Activated naive CD8-positive, alpha-beta T cell treated with anti-CD3 and anti-CD28 coated beads, Interleukin-2, amount 50 U/mL, for 16 hours (primary cell): Measurements from ENCODE around the gene C16orf46.

ENCODE experiments used
- DNase-seq: peaks from one replicate; pipeline ENCODE4 v3.0.0-alpha.2; 2020; ENCODE audit warnings: low read depth, low spot score

C16orf46 gene

DNA sequence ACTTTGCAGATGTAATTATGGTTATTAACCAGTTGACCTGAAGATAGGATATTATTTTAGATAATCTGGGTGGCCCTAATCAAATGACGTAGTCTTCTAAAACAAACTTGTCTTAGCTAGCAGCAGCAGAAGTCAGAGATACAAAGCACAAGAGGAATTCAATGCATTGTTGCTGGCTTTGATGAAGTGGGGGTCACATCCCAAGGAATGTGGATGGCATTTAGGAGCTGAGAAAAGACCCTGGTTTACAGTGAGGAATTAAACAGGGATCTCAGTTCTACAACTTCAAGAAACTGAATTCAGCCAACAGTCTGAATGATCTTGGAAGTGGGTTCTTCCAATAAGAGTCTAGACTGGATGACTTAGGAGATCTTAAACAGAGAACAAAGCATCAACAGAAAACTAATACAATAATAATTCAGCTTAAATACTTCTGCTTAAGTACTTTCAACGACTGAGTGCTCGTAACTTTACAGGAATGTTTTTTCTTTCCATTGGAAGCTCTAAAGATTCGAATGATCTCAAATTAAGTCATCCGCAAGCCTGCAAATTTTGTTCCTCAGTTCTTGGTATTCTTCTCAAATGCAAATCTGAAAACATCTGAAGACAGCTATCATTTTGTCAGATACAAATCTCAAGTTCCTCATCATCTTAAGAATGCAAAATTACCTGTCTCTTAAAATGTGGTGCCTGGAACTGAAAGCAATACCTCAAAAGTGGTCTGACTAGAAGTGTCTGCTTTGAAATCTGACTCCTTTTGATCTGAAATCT is 3.3 kb downstream of the C16orf46 start:
- no peak for DNase-seq

DNA sequence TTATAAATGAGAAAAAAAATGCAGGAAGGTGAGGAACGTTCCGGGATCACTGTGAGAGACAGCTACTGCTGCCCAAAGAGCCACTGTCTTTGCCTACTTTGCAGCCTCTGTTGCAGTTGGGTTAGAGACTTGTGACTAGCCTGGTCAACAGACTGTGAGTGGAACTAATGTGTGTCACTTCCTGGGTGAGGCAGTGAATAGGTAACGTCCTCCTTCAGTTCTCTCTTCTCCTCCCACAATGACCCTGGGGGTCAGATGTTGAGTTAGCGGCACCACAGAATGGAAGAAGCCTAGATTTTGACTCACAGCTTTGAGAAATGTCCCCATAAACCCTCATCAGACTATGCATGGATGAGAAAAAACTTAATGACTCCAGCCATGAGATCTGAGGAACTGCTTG is 5.2 kb downstream of the C16orf46 start:
- DNase-seq, result no peak

DNA sequence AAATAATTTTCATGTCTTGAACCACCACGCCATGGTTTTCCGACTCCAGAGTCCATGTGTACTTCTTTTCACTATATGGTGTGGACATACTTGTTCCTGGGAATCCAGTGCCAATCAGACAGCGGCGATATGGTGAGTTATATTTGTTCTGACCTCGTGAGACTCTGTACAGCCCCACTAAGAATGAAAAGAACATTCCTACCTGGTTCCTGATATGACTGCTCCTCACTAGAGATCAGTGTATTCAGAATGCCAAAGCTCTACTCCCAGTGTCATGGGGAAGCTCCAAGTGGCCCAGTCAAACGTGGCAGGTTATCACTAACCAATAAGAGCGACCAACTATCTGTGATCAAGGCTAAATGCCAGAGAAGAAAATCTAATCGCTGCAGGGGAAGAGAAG is 6.1 kb downstream of the C16orf46 start:
- no peak for DNase-seq

DNA sequence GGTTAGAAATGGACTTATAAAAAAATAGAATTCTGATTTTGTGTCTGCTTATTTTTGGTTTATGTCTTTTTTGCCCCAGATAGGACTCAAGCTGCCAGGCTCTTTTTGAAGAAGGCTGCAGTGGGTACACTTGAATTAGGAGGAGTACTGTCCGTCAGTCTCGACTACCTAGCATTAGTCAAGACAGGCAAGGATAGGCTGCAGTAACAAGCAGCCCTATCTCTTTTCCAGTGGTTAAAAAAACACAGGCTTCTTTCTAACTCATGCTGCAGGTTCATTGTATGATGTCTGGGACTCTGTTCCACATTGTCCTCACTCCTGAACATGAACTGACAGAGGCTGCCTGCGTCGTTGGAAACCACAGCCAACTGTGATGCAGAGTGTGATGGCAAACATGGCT is 8.0 kb downstream of the C16orf46 start:
- no peak for DNase-seq

DNA sequence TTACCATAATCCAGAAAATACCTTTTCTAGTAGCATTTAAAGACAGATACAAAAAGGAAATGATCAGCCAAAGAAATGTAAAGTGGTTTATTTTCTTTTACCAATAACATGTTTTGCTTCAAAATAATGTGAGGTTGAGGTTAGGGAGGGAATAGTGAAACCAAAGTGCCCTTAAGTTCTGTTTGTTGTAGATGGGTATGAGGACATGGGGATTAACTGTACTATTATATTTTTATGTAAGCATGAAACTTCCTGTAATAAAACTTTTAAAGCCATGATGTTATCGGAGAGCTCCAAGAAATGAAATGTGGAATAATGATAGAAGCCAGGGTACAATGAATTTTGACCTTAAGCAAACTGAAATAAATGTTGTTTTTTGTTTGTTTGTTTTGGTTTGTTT is 9.9 kb downstream of the C16orf46 start:
- DNase-seq, result no peak

DNA sequence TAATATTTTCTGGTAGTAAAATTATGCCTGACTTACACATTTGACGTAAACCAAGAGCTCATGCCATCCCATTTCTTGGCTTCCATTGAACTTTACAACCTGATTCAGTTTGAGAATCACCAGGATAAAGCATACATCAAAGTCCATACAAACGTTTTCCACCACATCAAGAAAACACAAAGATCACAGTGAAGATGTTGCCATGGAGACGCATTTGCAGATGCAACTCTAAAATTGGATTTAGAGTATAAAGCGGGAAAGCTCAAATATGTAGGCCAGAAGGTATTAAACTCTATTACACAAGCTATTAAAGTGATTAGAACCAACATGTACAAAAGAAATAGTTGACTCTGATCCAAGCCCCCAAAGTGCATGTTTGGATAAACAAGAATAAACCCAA is 10.4 kb downstream of the C16orf46 start:
- no peak for DNase-seq

DNA sequence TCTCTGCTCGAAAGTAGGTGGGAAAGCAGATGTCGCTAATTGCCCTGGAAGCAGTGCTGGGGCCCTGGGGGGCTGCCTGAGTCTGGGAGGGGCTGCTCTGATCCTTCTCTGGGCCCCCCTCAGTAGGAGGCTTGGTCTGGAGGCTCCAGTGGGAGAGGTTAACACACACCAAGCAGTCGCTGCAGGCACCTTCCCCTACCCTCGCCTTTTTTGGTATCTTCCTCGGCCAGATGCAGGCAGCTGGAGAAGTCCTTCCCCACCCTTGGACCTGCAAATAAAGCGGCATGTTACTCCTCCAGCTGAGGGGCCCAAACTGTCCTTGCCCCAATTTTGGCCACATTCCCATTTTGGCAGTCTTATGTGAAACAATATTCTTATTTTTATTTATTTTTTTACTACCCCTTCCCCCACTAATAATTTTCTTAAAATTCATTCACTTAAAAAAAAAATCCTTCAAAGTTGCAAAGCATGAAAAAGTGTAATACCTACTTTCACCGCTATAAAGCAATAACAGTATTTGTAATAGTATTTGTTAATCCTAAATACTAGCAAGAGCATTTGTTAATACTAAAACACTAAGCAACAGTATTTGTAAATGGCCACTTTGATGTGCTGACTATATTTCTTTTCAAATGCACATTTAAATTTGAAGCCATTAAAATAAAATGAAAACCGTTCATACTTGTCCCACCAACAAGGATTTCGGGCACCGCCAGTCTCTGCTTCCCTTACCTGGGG is 15.0 kb downstream of the C16orf46 start:
- no peak for DNase-seq

DNA sequence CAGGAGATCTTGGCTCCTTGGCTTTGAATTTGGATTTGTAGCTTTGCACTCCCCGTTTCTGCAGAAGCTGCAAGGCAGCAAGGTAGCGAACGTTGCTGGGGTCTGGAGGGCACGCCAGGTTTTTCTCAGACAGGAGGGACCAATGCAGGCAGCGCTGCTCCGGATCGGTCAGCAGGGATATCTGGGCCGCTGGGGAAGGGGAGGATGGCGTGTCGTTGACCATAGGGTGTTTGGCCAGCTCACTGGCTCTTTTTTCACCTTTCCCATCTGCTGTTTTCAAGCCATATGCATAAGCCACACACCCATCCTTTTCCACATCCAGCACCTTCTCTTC is 15.8 kb downstream of the C16orf46 start:
- no peak for DNase-seq

DNA sequence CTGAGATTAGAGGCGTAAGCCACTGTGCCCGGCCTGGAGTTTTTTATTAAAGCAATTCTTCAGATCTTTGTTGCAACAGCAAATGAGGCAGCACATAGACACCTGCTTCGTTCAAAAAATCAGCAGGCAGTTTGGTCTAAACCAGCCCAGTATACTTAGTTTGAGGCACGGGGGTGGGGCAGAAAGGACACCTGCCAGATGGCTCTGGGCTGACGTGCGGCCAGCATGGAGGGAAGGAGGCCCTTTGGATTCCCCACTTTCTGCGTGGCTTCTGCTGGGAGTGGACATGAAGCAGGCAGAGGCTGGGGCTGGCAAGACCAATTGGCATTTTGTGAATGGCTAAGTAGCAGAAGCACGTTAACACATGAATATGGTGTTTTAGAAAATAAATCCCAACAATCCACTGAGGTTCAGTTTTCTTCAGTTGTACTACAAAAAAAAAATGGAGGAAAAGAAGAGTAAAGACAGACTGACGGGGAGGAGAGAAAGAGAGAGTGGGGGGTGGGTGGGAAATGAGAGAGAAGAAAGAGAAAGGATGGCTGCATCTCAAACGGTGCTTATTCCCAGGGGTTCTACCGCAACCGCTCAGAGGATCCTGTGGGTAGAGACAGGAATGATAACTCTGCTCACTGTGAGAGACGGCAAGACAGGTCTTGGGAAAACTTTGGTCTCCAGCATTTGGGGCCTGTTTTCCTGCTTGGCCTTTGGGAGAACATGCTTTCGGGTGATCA is 16.3 kb downstream of the C16orf46 start:
- DNase-seq, result no peak

DNA sequence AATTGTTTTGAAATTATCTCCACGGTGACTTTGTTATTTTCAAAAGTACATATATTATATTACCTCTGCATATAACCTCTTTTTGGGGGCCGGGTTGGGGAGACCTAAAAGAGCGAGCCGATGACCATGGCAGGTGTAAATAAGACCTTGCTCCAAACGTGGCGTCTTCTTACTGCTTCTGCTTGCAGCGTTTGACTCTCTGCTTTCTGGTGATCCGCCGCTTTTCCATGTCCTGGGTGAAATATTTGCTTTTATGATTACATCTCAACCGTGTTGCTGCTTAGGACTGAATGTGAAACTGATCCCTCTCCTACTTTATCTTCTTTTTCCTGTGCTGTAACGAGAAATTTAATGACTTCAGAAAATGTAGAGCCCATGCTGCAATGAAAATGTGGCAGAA is 23.3 kb downstream of the C16orf46 start:
- no peak for DNase-seq

DNA sequence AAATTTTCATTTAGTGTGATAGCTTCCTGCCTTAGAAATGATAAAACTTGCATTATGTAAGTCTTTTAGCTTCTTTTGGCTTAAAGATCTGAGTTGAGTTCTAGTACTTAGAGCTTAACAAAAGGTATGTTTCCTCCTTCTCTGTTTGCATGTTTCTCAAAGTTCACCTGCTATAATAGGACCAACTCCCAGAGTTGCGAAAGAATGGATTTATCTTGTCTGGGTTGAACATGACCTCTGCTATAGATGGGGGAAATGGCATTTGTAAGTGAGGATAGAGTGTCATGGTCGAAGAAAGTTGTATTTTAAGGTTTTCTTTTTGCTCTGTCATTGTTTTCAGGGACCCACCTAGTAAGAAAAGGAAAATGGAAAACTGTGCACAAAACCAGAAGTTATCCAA is 34.2 kb downstream of the C16orf46 start:
- no peak for DNase-seq

DNA sequence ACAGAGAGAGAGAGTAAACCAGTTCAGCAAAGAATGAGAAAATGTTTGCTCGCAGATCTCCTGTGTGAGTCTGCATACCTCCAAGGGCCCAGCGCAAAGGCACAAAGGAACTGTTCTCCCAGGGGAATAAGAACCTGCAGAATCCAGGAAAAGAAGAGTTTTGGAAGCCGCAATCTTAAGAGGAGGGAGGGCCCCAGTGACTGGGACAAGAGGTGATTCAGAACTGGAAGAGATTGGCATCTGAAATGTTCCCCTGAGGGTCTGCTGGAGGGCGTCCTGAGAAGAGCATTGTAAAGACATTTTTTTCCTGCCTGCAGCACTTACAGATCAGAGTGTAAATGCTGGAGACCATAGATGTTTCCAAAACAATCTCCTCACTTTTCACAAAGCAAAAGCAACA is 35.3 kb downstream of the C16orf46 start:
- DNase-seq, result no peak

DNA sequence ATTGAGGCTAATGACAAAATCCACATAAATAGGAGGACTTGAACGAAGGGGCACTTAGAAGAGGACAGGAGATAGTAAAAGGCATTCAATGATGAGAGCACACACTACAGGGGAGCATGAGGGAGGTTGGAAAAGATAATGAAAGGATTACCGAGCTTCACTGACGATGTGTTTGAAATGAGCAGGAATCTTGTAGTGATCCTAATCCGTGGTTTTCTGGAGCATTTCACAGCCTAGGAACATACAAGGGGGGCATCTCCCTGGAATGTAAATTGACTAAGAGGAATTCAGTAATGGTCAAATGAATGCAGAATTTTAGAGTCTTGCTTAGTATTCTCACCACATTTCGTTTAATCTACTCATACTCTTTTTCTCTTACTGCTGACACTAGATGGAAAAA is 36.2 kb downstream of the C16orf46 start:
- no peak for DNase-seq

DNA sequence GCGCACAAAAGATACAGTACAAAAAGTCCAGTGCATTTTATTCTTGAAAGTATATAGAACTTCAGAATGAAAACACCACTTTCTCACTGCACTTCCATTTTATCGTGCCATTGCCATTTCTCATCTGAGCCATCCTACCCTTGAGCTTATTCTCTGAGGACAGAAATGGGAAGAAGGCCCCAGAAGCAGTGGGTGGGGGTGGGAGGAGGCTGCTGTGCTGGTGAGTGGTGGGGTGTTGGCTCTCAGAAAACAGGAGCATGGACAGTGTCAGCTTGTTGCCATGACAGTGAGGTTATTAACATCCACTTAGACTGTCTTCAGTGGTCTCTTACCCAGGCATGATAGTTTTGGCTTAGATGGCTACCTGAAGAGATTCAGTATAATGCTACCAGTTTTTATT is 36.9 kb downstream of the C16orf46 start:
- no peak for DNase-seq

DNA sequence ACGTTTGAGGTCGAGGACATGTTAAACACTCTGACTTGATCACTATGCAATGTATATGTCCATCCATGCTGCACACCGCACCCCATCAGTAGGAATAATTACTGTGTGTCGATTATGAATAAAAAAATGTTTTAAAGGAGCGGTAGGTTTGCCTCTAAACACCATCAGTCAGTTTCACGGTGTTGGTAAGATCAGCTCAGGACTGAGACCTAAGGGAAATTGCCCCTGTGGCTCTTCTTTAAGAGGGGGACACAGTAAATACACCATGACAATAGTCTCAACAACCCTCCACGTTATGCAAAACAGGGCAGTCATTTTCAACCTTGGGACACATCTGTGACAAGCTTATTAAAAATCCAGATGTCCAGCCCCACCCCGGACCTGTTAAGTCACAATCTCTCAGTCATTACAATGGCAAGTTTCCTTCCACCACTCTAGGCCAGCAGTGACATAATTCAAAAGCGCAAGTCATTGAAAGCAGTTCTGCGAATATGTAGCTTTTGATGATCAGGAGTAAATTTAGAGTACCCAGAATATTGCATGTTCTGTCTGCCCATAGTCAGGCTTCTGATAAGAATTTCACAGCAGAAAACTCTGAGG is 40.2 kb downstream of the C16orf46 start:
- no peak for DNase-seq

DNA sequence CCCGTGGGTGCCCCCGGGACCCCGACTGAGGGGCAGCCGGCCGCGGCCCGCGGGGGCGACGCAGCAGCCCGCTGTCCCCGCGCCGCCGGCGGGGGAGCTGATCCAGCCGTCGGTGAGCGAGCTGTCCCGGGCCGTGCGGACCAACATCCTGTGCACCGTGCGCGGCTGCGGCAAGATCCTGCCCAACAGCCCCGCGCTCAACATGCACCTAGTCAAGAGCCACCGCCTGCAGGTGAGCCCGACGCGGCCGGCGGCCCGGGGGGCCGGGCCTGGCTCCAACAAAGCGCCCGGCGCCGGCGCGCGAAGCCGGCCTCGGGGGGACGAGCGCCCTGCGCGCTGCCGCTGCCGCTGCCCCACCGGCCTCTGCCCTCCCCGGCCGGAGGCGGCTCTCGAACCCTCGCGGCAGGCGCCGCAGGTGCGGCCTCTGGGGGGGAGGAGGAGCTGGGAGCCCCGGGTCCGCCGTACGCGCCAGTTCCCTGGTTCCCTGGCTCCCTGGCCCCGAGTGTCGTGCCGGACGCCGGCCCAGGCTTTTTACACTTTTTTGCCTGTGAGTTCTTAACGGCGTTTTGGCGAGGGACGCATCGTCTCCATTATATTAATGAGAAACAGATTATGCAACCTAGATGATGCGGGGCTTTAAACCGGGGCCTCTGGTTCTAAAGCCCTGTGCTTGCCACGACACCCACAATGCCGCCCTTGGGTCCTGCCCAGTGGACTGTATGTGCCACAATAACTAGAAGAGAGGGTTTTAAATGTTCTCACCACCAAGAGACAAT is 40.9 kb downstream of the C16orf46 start:
- peak; percentile 3 for DNase-seq

DNA sequence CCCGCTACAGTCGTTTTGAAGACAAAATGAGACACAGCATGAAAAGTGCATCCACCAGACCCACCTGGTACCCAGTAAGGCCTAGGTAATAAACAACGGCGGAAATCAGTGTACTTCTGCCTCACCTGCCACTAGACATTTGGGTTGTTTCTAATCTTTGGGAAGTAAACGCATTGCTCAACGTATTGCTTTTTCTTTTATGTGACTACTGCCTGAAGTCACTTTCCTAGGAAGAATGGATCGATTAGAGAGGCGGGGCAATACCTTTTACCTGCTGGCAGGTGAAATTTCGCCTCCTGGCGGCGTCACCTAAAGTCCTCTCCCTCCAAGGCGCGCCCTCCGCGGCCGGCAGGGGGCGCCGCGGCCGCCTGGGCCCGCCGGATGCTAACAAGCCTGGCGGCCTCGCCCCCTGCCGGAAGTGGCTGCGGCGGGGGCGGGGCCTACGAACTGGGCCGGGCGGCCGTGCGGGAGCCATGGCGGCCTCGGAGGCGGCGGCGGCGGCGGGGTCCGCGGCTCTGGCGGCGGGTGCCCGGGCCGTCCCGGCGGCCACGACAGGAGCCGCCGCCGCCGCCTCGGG is 41.6 kb downstream of the C16orf46 start, which contains the start of gene ATMIN:
TSS of gene ATMIN (plus strand) at position 445 of the 577 bp plus-strand sequence. CDS start at position 474, 29 bp downstream.
- peak; percentile 76 for DNase-seq

DNA sequence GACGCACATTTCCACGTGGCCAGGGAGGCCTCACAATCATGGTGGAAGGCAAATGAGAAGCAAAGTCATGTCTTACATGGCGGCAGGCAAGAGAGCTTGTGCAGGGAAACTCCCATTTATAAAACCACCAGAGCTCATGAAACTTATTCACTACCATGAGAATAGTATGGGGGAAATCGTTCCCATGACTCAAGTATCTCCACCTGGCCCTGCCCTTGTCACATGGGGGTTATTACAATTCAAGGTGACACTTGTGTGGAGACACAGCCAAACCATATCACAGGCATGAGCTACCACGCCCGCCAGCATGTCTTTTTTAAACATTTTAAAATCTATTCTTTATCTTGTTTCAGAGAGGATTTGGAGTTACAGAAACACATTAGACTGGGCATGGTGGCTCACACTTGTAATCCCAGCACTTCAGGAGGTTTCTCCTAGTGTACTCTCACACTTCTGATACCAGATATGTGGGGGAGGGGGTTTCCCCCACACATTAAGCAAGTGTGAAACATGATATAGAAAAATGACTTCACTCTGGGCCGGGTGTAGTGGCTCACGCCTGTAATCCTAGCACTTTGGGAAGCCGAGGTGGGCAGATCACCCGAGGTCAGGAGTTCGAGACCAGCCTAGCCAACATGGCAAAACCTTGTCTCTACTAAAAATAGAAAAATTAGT is 47.0 kb downstream of the C16orf46 start:
- DNase-seq, result no peak

DNA sequence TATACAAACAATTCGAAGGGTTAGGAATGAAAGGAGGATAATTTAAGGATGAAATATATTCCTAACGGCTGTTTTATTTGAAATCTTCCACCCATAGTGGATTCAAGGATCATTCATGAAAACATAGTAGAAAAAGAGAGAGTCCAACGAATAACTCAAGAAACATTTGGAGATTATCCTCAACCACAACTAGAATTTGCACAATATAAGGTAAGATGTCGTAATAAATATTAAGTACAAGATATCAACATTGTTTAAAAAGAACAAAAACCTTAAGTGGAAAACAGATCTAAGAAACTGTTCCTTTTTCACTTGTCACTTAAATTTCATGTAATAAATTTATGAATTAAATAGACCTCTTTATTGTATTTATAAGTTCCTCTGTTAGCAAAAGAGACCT is 50.6 kb downstream of the C16orf46 start:
- no peak for DNase-seq

DNA sequence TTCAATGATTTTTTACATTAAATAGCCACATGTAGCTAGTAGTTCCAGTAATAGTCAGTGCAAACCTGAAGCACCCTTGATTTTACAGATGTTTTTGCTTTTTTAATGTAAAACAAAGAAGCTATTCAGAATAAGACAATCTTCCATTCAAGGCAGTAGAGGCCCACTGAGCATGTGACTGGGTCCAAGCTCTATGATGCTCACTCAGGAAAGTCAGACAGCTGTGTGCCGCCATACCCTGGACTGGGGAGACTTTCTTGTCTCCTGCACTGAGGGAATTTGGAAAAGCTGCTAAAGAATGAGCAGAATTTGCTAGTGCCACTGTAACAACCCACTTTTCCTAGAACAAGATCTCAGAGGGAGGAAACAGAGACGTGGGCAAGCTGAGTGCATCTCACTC is 58.5 kb downstream of the C16orf46 start:
- no peak for DNase-seq

DNA sequence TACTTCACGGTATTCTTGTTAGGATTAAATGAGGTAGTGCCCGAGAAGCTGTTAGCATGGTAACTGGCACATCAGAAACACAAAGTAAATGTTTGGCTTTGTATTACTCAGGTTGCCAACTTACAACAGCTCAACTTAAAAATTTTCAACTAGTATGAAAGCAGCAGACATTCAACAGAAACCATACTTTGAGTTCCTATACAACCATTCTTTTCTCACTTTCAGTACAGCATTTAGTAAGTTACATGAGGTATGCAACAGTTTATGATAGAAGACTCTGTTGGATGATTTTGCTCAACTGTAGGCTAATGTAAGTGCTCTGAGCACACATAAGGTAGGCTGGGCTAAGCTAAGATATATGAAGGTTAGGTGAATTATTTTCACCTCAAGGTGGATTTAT is 62.4 kb downstream of the C16orf46 start:
- DNase-seq, result no peak
